Thyroid gland (tissue), 4 donors: ENCODE results near the gene CEP350.

Source experiments
- CTCF ChIP-seq, 6 experiments: fragments of 200-600 bp in 3 of 6; fragments of 450-650 bp in 3 of 6; sonication (generic) in 3 of 6; IDR thresholded peaks; one replicate each; pipeline ENCODE4 v1.5.1; 2016 to 2019; ENCODE audit warnings: antibody characterized with exemption in 6 of 6, mild to moderate bottlenecking in 2 of 6, inconsistent platforms in 1 of 6, moderate library complexity in 1 of 6
- POLR2A ChIP-seq, 2 donors: fragments of 450-650 bp; IDR thresholded peaks; one replicate each; pipeline ENCODE4 v1.6.1; 2017; ENCODE audit warnings: antibody characterized with exemption in 2 of 2, mild to moderate bottlenecking in 2 of 2, moderate library complexity in 1 of 2

DNA sequence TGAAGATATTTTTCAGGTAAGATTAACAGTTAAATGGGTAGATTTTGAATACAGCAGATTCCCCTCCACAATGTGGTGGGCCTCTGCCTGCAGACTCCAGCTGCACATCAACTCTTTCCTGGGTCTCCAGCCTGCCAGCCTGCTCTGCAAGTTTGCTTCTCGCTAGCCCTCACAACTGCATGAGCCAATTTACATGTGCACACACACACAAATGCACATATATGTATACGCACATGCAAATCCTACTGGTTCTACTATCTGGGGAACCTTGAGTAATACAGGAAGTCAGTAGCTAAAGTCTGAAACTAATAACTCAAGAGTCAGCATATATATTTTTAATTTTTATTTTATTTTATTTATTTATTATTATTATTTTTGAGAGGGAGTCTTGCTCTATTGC is 165.2 kb downstream of the CEP350 start:
- TF ChIP-seq CTCF (IDR thresholded peaks at IDR 0.05) = no peak
- no peak for TF ChIP-seq POLR2A (IDR thresholded peaks at IDR 0.05)
